Sigmoid colon (tissue), 7 donors: Measurements from ENCODE around the gene LCAT. TPM values are rescaled to one million over a fixed set of nuclear protein-coding genes. Genes with fewer than 3 reads are reported as not detected.

Source experiments
- DNase-seq: peaks from one replicate; pipeline ENCODE4 v3.0.0-alpha.2; 2019
- H3K27ac ChIP-seq, 4 donors: fragments of 200-600 bp; sonication (generic); one replicate each; pipeline ENCODE4 v1.5.1; 2016 to 2019; ENCODE audit warnings: mild to moderate bottlenecking in 1 of 4
- H3K27me3 ChIP-seq, 3 donors: fragments of 200-600 bp; sonication (generic); one replicate each; pipeline ENCODE4 v1.5.1; 2019; ENCODE audit warnings: mild to moderate bottlenecking in 1 of 3
- H3K36me3 ChIP-seq, 4 donors: fragments of 200-600 bp; sonication (generic); one replicate each; pipeline ENCODE4 v1.5.1; 2016 to 2019
- H3K4me1 ChIP-seq, 4 donors: fragments of 200-600 bp; sonication (generic); one replicate each; pipeline ENCODE4 v1.5.1; 2017 to 2019
- H3K4me3 ChIP-seq, 4 donors: fragments of 200-600 bp; sonication (generic); one replicate each; pipeline ENCODE4 v1.5.1; 2017 to 2019; ENCODE audit warnings: mild to moderate bottlenecking in 2 of 4, moderate library complexity in 1 of 4
- H3K9me3 ChIP-seq, 4 donors: fragments of 200-600 bp in 3 of 4; sonication (generic) in 3 of 4; one replicate each; pipeline versions ENCODE4 v1.5.1 to v1.6.1; 2013 to 2019
- EP300 ChIP-seq, 4 donors: sonication (generic); formaldehyde crosslinking; IDR thresholded peaks; one replicate each; pipeline ENCODE4 v1.6.1; 2017; ENCODE audit warnings: antibody characterized with exemption in 4 of 4
- POLR2A ChIP-seq, 2 donors: fragments of 450-650 bp; IDR thresholded peaks; one replicate each; pipeline ENCODE4 v1.6.1; 2016; ENCODE audit warnings: antibody characterized with exemption in 2 of 2, mild to moderate bottlenecking in 2 of 2, moderate library complexity in 2 of 2
- POLR2AphosphoS5 ChIP-seq, 4 donors: sonication (generic); formaldehyde crosslinking; IDR thresholded peaks; one replicate each; pipeline ENCODE4 v1.6.1; 2017; ENCODE audit warnings: antibody characterized with exemption in 4 of 4
- WGBS, 2 donors: extraction: QIAGEN DNeasy Blood & Tissue Kit; methylation state at CpG; one replicate each; pipeline ENCODE4 v1.1.7; 2013; 5-methylcytosine and 5-hydroxymethylcytosine counted together
- intact Hi-C: fragments of 100-400 bp; cut with DNase I; formaldehyde crosslinking; loops from one replicate; pipeline ENCODE4 v1.15.1; 2023
- polyA plus RNA-seq, 3 donors: library from polyadenylated mRNA; stranded (reverse); fragments of 200-250 nt; gene quantifications; one replicate each; pipeline ENCODE4 v1.2.3, GENCODE V29; 2013
- total RNA-seq, 4 donors: library from RNA; depleted of rRNA; stranded (reverse); fragments of >200 nt; gene quantifications; one replicate each; pipeline ENCODE4 v1.1.0, GENCODE V29; 2016
- TF ChIP-seq, protein P1 (sequence below), 4 experiments: fragments of 450-650 bp in 3 of 4; fragments of 200-600 bp in 1 of 4; IDR thresholded peaks; one replicate each; pipeline ENCODE4 v1.5.1; 2016 to 2019; ENCODE audit warnings: antibody characterized with exemption in 4 of 4, mild to moderate bottlenecking in 3 of 4, moderate library complexity in 2 of 4
- donor health status: healthy with polysubstance abuse.
- donor health status: Bipolar disorder and iron deficiency.
- donor health status: healthy.

LCAT gene
- total and polyA plus RNA-seq, 7 donors, result 0.60 to 31.0 (median 10.4) TPM

DNA sequence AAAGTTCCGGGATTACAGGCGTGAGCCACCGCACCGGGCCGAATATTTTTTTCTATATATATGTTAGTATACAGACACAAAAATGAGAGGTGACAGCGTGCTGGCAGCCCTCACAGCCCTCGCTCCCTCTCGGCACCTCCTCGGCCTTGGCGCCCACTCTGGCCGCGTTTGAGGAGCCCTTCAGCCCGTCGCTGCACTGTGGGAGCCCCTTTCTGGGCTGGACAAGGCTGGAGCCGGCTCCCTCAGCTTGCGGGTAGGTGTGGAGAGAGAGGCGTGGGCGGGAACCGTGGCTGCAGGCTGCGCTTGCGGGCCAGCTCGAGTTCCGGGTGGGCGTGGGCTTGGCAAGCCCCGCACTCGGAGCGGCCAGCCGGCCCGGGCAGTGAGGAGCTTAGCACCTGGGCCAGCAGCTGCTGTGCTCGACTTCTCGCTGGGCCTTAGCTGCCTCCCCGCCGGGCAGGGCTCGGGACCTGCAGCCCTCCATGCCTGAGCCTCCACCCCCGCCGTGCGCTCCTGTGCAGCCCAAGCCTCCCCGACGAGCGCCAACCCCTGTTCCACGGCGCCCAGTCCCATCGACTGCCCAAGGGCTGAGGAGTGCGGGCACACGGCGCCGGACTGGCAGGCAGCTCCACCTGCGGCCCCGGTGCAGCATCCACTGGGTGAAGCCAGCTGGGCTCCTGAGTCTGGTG, 38.2 kb upstream of the LCAT start:
- 90 to 95% methylated on average over 49 of the region's 49 CpGs for WGBS, 2 donors

DNA sequence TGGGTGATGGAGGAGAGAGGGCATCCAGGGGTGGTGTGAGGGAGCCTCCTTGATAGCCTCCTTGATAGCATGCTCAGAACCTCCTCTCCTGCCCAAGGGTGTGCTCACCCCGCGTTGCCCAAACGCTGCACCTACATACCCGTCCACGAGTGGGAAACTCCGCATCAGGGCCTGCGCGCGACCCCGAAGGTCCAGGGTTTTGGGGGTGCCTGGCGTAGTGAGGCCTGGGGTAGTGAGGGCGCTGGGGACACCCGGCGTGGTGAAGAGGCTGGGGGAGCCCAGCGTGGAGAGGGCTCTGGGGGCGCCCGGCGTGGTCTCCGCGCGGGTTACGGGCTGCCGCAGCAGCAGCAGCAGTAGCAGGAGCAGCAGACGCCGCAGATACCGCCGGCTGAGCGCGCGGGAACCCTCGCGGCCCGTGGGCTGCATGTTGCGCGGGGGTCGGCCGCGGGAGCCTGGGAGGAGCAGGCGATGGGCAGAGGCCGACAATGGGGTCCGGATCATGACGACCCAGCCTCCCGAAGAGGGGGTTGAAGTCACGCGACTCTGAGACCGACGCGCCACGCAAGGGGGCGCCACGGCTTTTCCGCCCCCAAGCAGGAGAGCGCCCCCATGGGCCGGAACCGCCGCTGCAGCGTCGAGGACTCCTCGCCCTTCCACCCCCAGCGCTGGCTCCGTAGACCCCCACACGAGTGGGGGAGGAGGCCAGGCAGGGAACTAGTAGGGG, 36.2 kb upstream of the LCAT start, which contains the start of gene DPEP3:
Gene DPEP3 (minus strand): TSS at position 545 of the 724 bp plus-strand sequence. CDS start 119 bp downstream, at position 426.
- whole genome bisulfite sequencing, 2 donors, result 69 to 77% methylated on average over 62 of the region's 62 CpGs
- Histone ChIP-seq H3K36me3 (no peaks in the 10 kb centered on the region), H3K9me3 (no peaks in the 10 kb centered on the region), H3K4me1 (no peaks in the 10 kb centered on the region), H3K27me3 (peaks cover 0 to 16% (median 7%) of the 10 kb centered on the region in 3 donors), H3K27ac (no peak within 1 kb of the TSS), H3K4me3 (no peak within 1 kb of the TSS)
- TF ChIP-seq EP300 (IDR thresholded peaks at IDR 0.05), result no peak
- no peak for TF ChIP-seq POLR2A (IDR thresholded peaks at IDR 0.05)
- TF ChIP-seq POLR2AphosphoS5 (IDR thresholded peaks at IDR 0.05), result no peak
- TF ChIP-seq, protein P1, sequence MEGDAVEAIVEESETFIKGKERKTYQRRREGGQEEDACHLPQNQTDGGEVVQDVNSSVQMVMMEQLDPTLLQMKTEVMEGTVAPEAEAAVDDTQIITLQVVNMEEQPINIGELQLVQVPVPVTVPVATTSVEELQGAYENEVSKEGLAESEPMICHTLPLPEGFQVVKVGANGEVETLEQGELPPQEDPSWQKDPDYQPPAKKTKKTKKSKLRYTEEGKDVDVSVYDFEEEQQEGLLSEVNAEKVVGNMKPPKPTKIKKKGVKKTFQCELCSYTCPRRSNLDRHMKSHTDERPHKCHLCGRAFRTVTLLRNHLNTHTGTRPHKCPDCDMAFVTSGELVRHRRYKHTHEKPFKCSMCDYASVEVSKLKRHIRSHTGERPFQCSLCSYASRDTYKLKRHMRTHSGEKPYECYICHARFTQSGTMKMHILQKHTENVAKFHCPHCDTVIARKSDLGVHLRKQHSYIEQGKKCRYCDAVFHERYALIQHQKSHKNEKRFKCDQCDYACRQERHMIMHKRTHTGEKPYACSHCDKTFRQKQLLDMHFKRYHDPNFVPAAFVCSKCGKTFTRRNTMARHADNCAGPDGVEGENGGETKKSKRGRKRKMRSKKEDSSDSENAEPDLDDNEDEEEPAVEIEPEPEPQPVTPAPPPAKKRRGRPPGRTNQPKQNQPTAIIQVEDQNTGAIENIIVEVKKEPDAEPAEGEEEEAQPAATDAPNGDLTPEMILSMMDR (IDR thresholded peaks at IDR 0.05), result no peak
- DNase-seq, result no peak
- intact Hi-C loops, result no loop called here

More for the DNA sequence above, 38.2 kb upstream of the LCAT start:
- no peaks in the 10 kb centered on the region for H3K9me3 ChIP-seq
- H3K27me3 ChIP-seq, result peaks cover 0 to 16% (median 7%) of the 10 kb centered on the region in 3 donors
- no peak overlapping the region for H3K4me3 ChIP-seq
- intact Hi-C loops, result no loop called here
- no peak overlapping the region for H3K27ac ChIP-seq
- H3K4me1 ChIP-seq, result no peaks in the 10 kb centered on the region
- no peak for DNase-seq
- H3K36me3 ChIP-seq, result no peaks in the 10 kb centered on the region
- no peak for TF ChIP-seq EP300 (IDR thresholded peaks at IDR 0.05)
- no peak for TF ChIP-seq POLR2A (IDR thresholded peaks at IDR 0.05)
- TF ChIP-seq POLR2AphosphoS5 (IDR thresholded peaks at IDR 0.05), result no peak
- TF ChIP-seq, protein P1 (IDR thresholded peaks at IDR 0.05), result no peak

DNA sequence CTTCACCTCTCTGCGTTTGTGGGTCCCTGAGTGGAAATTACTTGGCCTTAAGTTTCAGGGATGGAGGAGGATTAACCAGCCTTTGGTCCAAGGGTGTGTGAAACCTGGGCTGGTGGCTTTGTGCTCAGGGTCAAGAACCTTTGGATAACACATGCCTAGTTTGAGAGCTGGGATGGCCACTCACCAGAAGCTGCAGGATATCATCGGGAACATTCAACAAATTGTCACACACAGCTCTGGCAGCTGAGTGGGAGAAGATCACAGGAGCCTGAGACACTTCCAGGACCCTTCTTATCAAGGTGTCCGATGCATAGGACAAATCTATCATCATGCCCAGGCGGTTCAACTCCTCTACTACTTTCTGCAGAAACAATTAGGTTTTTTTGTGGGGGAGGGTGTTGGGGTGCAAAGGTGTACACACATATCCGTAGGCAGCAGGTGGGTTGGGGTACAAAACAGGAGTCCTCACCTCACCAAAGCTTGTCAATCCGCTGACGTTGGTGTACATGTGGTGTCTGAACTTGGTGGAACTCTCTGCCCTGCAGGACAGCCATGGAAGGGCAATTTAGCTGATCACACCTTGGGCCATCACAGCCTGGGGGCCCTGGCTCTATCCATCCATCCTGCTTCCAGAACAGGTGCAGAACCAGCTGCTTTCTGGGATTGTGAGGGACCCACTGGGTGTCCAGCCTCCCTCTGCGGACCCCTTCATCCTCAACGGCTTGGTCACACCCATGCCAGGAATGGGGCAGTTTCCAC, 33.7 kb upstream of the LCAT start:
- H3K9me3 ChIP-seq, result no peaks in the 10 kb centered on the region
- H3K27me3 ChIP-seq, result peaks cover 0 to 16% (median 7%) of the 10 kb centered on the region in 3 donors
- TF ChIP-seq EP300 (IDR thresholded peaks at IDR 0.05) (no peak), POLR2AphosphoS5 (IDR thresholded peaks at IDR 0.05) (no peak), POLR2A (IDR thresholded peaks at IDR 0.05) (no peak)
- TF ChIP-seq, protein P1 (IDR thresholded peaks at IDR 0.05), result no peak
- H3K4me1 ChIP-seq, result no peaks in the 10 kb centered on the region
- no peak overlapping the region for H3K27ac ChIP-seq
- H3K36me3 ChIP-seq, result no peaks in the 10 kb centered on the region
- DNase-seq, result no peak
- WGBS, 2 donors, result 84 to 91% methylated on average over 9 of the region's 9 CpGs
- H3K4me3 ChIP-seq, result no peak overlapping the region
- intact Hi-C loops, result no loop called here

DNA sequence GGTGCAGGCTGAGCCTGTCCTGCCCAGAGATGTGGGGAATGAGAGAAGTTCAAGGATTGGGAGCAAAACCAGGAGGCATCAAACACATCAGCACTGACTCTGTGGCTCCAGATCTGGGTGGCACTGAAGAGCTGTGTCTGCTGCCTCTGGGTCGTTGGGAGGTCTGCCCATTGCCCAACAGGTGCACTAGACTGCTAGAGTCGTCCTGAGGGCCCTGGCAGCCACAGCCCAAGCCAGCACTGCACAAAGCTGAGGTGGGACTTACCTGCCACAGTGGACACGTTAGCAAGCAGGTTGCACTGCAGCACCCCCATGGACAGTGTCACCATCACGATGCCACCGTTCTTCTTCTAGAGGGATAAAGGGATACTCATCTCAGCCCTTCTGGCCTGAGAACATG, 33.1 kb upstream of the LCAT start:
- no peak for DNase-seq
- Histone ChIP-seq H3K4me3 (no peak overlapping the region), H3K4me1 (no peaks in the 10 kb centered on the region), H3K9me3 (no peaks in the 10 kb centered on the region), H3K36me3 (no peaks in the 10 kb centered on the region), H3K27ac (no peak overlapping the region), H3K27me3 (peaks cover 0 to 16% (median 7%) of the 10 kb centered on the region in 3 donors)
- intact Hi-C loops, result no loop called here
- 56 to 71% methylated on average over 5 of the region's 5 CpGs for WGBS, 2 donors
- TF ChIP-seq, protein P1 (IDR thresholded peaks at IDR 0.05), result no peak
- TF ChIP-seq EP300 (IDR thresholded peaks at IDR 0.05), result no peak
- TF ChIP-seq POLR2A (IDR thresholded peaks at IDR 0.05), result no peak
- no peak for TF ChIP-seq POLR2AphosphoS5 (IDR thresholded peaks at IDR 0.05)
